Measurements from ENCODE around the gene NIBAN1.

DNA sequence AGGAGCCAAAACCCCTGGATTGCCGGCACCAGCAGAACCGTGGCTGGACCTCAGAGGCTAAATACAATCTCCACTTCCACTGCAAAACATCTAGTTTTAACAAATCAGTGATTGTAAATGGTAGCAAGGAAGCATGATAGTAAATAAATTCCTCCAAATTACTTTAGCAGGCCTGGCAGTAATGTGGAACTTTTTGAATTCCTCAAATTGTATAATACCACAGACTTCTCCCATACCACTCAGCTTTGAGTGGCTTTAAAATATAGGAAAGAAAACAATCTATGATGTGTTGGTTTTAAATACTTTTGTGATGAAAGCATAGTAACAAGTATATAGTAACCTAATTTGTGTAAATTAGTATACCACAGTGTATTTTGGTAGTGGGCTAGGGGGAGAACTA is 34.1 kb downstream of the NIBAN1 start:
- no peak for TF ChIP-seq POLR2AphosphoS5 (IDR thresholded peaks at IDR 0.05; ENCODE audit: borderline replicate concordance, low read depth, low read length)
- no peak for TF ChIP-seq EZH2 (IDR thresholded peaks at IDR 0.05)
- TF ChIP-seq FOXP2 (optimal IDR thresholded peaks at IDR 0.05; ENCODE audit: control extremely low read depth, extremely low read length, insufficient read depth): no peak

All from SK-N-MC (cell line).